ENCODE results near the gene KCTD8.
A peak's percentile ranks its signal among the peaks of the same experiment; 100 is the strongest.

The KCTD8 gene

DNA sequence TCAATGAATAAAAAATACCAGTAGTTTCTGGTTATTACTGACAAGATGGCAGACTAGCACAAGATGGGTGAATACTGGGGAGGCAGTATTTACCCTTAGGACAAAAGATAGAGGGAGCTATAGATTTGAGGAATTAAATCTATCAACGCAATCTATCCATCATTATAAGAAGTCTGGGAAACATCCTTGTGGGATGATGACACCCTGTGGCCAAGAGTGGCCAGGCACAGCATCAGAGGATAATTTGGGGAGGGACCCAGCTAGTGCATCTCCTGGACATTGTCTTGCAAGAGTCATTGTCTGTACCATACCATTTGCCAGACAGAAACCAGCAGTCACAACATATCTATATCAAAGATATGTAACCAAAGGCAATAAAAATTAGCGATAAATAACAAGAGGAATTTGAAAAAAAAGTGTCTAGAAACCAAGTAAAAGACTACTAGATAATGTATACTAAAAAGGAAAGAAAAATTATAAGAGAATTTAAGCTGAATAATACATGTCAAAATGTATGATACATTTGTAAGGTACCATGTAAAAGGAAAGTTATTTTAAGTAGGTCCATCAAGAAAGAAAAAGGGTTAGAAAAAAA lies 22.9 kb downstream of the KCTD8 start:
- no peak for TF ChIP-seq TCF4 (CRISPR knock-in tag; IDR thresholded peaks at IDR 0.05; ENCODE audit: borderline replicate concordance)
- TF ChIP-seq BACH2 (CRISPR knock-in tag; IDR thresholded peaks at IDR 0.05; ENCODE audit: borderline replicate concordance): no peak
- no peak for TF ChIP-seq TSHZ2 (CRISPR knock-in tag; IDR thresholded peaks at IDR 0.05)
- TF ChIP-seq GLIS3 (CRISPR knock-in tag; IDR thresholded peaks at IDR 0.05): no peak
- TF ChIP-seq ZC3H10 (CRISPR knock-in tag; IDR thresholded peaks at IDR 0.05): no peak
- no peak for TF ChIP-seq CSDC2 (CRISPR knock-in tag; IDR thresholded peaks at IDR 0.05)
- no peak for TF ChIP-seq PPARA (CRISPR knock-in tag; IDR thresholded peaks at IDR 0.05; ENCODE audit: borderline replicate concordance)
- TF ChIP-seq ZNF8 (CRISPR knock-in tag; IDR thresholded peaks at IDR 0.05): no peak
- TF ChIP-seq ISL1 (CRISPR knock-in tag; IDR thresholded peaks at IDR 0.05): no peak
- no peak for TF ChIP-seq TOX (CRISPR knock-in tag; IDR thresholded peaks at IDR 0.05; ENCODE audit: borderline replicate concordance)
- TF ChIP-seq ZFP3 (CRISPR knock-in tag; IDR thresholded peaks at IDR 0.05): no peak
- peak; percentile 61 for ATAC-seq

GRCh38 chr4:44422912-44423311 lies 25.7 kb downstream of the KCTD8 start:
- TF ChIP-seq, protein P1, sequence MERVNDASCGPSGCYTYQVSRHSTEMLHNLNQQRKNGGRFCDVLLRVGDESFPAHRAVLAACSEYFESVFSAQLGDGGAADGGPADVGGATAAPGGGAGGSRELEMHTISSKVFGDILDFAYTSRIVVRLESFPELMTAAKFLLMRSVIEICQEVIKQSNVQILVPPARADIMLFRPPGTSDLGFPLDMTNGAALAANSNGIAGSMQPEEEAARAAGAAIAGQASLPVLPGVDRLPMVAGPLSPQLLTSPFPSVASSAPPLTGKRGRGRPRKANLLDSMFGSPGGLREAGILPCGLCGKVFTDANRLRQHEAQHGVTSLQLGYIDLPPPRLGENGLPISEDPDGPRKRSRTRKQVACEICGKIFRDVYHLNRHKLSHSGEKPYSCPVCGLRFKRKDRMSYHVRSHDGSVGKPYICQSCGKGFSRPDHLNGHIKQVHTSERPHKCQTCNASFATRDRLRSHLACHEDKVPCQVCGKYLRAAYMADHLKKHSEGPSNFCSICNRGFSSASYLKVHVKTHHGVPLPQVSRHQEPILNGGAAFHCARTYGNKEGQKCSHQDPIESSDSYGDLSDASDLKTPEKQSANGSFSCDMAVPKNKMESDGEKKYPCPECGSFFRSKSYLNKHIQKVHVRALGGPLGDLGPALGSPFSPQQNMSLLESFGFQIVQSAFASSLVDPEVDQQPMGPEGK (CRISPR knock-in tag; IDR thresholded peaks at IDR 0.05; ENCODE audit: borderline replicate concordance): no peak
- no peak for TF ChIP-seq ISL1 (CRISPR knock-in tag; IDR thresholded peaks at IDR 0.05)
- no peak for TF ChIP-seq TSHZ2 (CRISPR knock-in tag; IDR thresholded peaks at IDR 0.05)
- no peak for TF ChIP-seq ZNF565 (CRISPR knock-in tag; conservative IDR thresholded peaks at IDR 0.05; ENCODE audit: low read depth)
- no peak for TF ChIP-seq ARNTL (CRISPR knock-in tag; IDR thresholded peaks at IDR 0.05; ENCODE audit: borderline replicate concordance, low read depth)
- no peak for TF ChIP-seq CSDC2 (CRISPR knock-in tag; IDR thresholded peaks at IDR 0.05)
- TF ChIP-seq, protein P2, sequence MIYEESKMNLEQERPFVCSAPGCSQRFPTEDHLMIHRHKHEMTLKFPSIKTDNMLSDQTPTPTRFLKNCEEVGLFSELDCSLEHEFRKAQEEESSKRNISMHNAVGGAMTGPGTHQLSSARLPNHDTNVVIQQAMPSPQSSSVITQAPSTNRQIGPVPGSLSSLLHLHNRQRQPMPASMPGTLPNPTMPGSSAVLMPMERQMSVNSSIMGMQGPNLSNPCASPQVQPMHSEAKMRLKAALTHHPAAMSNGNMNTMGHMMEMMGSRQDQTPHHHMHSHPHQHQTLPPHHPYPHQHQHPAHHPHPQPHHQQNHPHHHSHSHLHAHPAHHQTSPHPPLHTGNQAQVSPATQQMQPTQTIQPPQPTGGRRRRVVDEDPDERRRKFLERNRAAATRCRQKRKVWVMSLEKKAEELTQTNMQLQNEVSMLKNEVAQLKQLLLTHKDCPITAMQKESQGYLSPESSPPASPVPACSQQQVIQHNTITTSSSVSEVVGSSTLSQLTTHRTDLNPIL (CRISPR knock-in tag; IDR thresholded peaks at IDR 0.05; ENCODE audit: low read depth): no peak
- no peak for TF ChIP-seq PPARA (CRISPR knock-in tag; IDR thresholded peaks at IDR 0.05; ENCODE audit: borderline replicate concordance)
- TF ChIP-seq ZFP30 (CRISPR knock-in tag; IDR thresholded peaks at IDR 0.05): no peak
- TF ChIP-seq TCF4 (CRISPR knock-in tag; IDR thresholded peaks at IDR 0.05; ENCODE audit: borderline replicate concordance): no peak
- no peak for TF ChIP-seq ZNF8 (CRISPR knock-in tag; IDR thresholded peaks at IDR 0.05)
- TF ChIP-seq ZNF70 (CRISPR knock-in tag; IDR thresholded peaks at IDR 0.05): no peak
- TF ChIP-seq OSR1 (CRISPR knock-in tag; IDR thresholded peaks at IDR 0.05): no peak
- no peak for TF ChIP-seq ZFP3 (CRISPR knock-in tag; IDR thresholded peaks at IDR 0.05)
- TF ChIP-seq ZC3H10 (CRISPR knock-in tag; IDR thresholded peaks at IDR 0.05): no peak
- TF ChIP-seq TOX (CRISPR knock-in tag; IDR thresholded peaks at IDR 0.05; ENCODE audit: borderline replicate concordance): no peak
- ATAC-seq: no peak

- no peak for ATAC-seq
- TF ChIP-seq ZFP3 (CRISPR knock-in tag; IDR thresholded peaks at IDR 0.05) (no peak), ISL1 (CRISPR knock-in tag; IDR thresholded peaks at IDR 0.05) (no peak), OSR1 (CRISPR knock-in tag; IDR thresholded peaks at IDR 0.05) (no peak)
- TF ChIP-seq, protein P2 (CRISPR knock-in tag; IDR thresholded peaks at IDR 0.05; ENCODE audit: low read depth): no peak
Observed at GRCh38 chr4:44421330-44422065, 27.1 kb downstream of the KCTD8 start.
